ENCODE measurements around the gene GAPVD1. TPM values are rescaled to one million over a fixed set of nuclear protein-coding genes. Genes with fewer than 3 reads are reported as not detected.
"Not testable (repeated sequence)": the region's sequence is repeated elsewhere in the genome, so short reads cannot be mapped to it uniquely, and the experiment has no call there.

GAPVD1 gene
- total and polyA plus RNA-seq, 2 of the 8 experiments (the other 6 are each of a cell fraction or from before 2014, with no cell fraction given): 5.5 to 40.5 TPM

DNA sequence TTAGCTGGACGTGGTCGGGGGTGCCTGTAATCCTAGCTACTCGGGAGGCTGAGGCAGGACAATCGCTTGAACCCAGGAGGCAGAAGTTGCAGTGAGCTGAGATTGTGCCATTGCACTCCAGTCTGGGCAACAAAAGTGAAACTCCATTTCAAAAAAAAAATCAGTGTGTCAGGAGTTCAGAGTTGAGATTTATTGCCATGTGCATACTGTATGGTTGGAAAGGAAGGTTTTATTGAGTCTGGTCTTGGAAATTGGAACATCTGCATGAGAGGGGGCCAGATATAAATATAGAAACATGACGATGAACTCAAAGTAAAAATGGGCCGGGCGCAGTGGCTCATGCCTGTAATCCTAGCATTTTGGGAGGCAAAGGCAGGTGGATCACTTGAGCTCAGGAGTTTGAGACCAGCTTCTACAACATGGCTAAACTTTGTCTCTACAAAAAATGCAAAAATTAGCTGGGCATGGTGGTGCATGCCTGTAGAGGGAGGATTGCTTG lies 25.4 kb downstream of the GAPVD1 start:
- H2BK5ac ChIP-seq (ENCODE audit: low read depth, low read length); FAIRE-seq; H2AFZ ChIP-seq (ENCODE audit: low read length); H3K36me3 ChIP-seq (ENCODE audit: control insufficient read depth in 2 of 4, insufficient read depth in 4 of 4, low read length in 3 of 4); DNase-seq (ENCODE audit: low read depth in 1 of 2, low spot score in 2 of 2); H3K79me1 ChIP-seq (ENCODE audit: low read depth, low read length); H3K4me3 ChIP-seq (ENCODE audit: extremely low read depth in 1 of 4, insufficient read depth in 2 of 4, low read depth in 3 of 4, low read length in 4 of 4); H3K27ac ChIP-seq (ENCODE audit: low read depth, low read length); H3K4me1 ChIP-seq (replicated peaks in 1 of 4; ENCODE audit: control insufficient read depth in 3 of 4, insufficient read depth in 4 of 4, low read length in 3 of 4); H3K56ac ChIP-seq (replicated peaks; ENCODE audit: insufficient read length, low read depth, low read length); H3K23ac ChIP-seq (ENCODE audit: insufficient read length); H3K27me3 ChIP-seq (replicated peaks in 1 of 4; ENCODE audit: control insufficient read depth in 3 of 4, extremely low read depth in 1 of 4, insufficient read depth in 3 of 4, low read length in 3 of 4); H3K4ac ChIP-seq (replicated peaks; ENCODE audit: insufficient read length, low read depth, low read length); H3K9ac ChIP-seq (replicated peaks in 1 of 4; ENCODE audit: extremely low read depth in 1 of 4, low read depth in 3 of 4, low read length in 3 of 4); H2BK120ac ChIP-seq (replicated peaks; ENCODE audit: low read depth, low read length); H4K8ac ChIP-seq (ENCODE audit: extremely low read depth, insufficient read depth, low read length); H2BK12ac ChIP-seq (ENCODE audit: low read depth, low read length); H3K14ac ChIP-seq (ENCODE audit: insufficient read length); H2BK20ac ChIP-seq (ENCODE audit: low read length); H4K91ac ChIP-seq (replicated peaks; ENCODE audit: insufficient read length, low read length); H4K20me1 ChIP-seq (replicated peaks in 1 of 2; ENCODE audit: control insufficient read depth in 1 of 2, insufficient read depth in 2 of 2, low read length in 2 of 2); H2AK5ac ChIP-seq (ENCODE audit: low read depth, low read length); H3K23me2 ChIP-seq (ENCODE audit: low read depth, low read length); H3K4me2 ChIP-seq (ENCODE audit: insufficient read depth in 1 of 2, low read depth in 2 of 2, low read length in 2 of 2); H3K18ac ChIP-seq (ENCODE audit: extremely low read depth, low read length); H4K5ac ChIP-seq (ENCODE audit: insufficient read length, low read depth, low read length); H2BK15ac ChIP-seq (ENCODE audit: low read length); H3K9me3 ChIP-seq (ENCODE audit: insufficient read depth in 2 of 2, low read depth in 1 of 2, low read length in 1 of 2); CTCF ChIA-PET (ENCODE audit: partially characterized antibody): not testable (repeated sequence)
- peaks cover 0 to 23% of the 10 kb centered on the region in 2 experiments; a peak in 2 of 4 replicates for H3K79me2 ChIP-seq (ENCODE audit: control insufficient read depth in 1 of 2, insufficient read depth in 2 of 2, low read length in 2 of 2)
- POLR2A ChIA-PET (ENCODE audit: partially characterized antibody): interaction anchor here (2.2 kb wide), 1 partner anchor 46 kb away, joined by 7 read pairs; the partner anchor contains the start of gene HSPA5
- 91% methylated on average over 7 of the region's 7 CpGs; no CpG with 5 or more reads in 1 of the 2 experiments for WGBS, 2 experiments (ENCODE audit: extremely low coverage in 1 of 2, insufficient coverage in 1 of 2, insufficient read length in 1 of 2, insufficient replicate concordance in 2 of 2, low coverage in 1 of 2, low lambda C conversion rate in 2 of 2, missing lambda C conversion rate in 1 of 2)
